Inflammatory macrophage (primary cell): Measurements from ENCODE around the gene SFN.
A peak's percentile ranks its signal among the peaks of the same experiment; 100 is the strongest.
"Not testable (repeated sequence)": the region's sequence is repeated elsewhere in the genome, so short reads cannot be mapped to it uniquely, and the experiment has no call there.

Experiments used
- DNase-seq, 2 donors: peaks; one replicate each; pipeline ENCODE4 v3.0.0-alpha.2; 2020 to 2022

Gene SFN

GRCh38 chr1:26839779-26840178 lies 23.2 kb upstream of the SFN start:
- DNase-seq: no peak

- no peak for DNase-seq
These were observed 18.3 kb upstream of the SFN start for GRCh38 chr1:26844424-26845196.

DNA sequence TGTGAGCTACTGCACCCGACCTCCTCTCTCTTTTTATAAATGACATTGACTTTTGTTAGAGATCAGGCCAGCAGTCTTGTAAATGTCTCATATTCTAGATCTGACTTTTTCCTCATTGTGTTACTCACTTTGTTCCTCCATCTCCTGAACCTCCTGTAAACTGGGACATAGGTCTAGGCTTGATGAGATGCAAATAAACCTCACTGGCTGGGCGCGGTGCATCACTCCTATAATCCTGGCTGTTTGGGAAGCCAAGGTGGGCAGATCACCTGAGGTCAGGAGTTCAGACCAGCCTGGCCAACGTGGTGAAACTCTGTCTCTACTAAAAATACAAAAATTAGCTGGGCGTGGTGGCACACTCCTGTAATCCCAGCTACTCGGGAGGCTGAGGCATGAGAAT lies 15.1 kb upstream of the SFN start:
- not testable (repeated sequence) for DNase-seq

- DNase-seq: no peak
These were observed 14.4 kb upstream of the SFN start for GRCh38 chr1:26848499-26848898.

DNA sequence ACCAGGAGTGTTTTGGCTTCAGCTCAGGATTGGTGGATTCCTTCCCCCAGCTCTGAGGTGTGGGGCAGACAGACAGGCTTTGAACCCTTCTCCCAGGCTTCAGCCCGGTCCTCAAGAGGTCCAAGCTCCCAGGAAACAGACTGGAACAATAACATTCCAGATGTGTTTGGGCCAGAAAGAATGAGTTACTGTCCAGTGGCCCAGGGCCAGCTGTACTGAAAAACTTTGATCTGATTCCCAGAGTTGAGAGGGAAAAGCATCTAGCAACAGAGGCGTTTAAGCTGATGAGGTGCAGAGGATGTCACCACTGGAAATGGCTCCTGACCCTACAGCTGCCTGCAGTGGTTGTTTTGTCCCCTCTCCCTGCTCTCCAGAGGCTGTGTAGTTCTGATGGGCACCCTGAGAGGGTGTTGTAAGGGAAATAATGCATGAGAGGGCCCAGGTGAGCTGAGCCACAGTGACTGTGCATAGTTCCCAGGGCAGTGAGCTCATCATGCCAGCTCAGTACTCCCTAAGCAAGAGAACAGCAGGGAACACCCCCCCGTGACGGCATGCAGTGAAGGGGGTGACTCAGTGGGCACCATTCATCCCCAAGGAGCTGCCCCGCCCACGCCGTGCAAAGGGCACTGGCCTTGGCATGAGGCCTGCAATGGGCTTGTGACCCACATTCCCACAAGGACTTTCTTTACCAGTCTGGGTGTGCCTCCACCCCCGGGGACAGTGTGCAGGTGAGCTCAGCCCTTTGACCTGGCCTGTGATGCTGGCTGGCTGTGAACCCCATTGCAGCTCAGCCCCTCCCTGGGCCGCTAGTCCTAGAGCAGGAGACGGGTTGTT lies 13.8 kb upstream of the SFN start:
- no peak for DNase-seq

- no peak for DNase-seq
These were observed 11.8 kb upstream of the SFN start for GRCh38 chr1:26851106-26851684.

- DNase-seq: no peak
These were observed 10.2 kb upstream of the SFN start for GRCh38 chr1:26852701-26853100.

GRCh38 chr1:26853156-26853555 lies 9.8 kb upstream of the SFN start:
- peak; percentile 74 to 85 for DNase-seq

DNA sequence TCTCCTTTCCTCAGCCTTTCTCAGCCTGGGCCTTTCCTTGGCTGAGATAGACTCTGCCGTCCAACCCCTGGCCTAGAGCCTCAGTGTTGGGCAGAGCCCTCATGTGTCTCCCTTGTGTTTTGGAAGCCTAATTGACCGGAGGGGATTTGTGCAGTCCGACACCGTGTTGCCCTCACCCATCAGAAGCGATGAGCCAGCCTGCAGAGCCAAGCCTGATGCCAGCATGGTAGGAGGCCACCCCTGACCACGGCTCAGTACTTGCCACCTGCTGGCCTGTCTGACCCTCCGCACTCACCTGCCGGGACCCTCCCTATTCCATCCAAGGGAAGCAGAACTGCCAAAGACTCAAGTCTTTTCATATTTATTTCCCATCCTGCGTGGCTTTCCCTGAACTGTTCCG lies 9.3 kb upstream of the SFN start:
- no peak for DNase-seq

- no peak for DNase-seq
These were observed 8.0 kb upstream of the SFN start for GRCh38 chr1:26854906-26855305.

DNA sequence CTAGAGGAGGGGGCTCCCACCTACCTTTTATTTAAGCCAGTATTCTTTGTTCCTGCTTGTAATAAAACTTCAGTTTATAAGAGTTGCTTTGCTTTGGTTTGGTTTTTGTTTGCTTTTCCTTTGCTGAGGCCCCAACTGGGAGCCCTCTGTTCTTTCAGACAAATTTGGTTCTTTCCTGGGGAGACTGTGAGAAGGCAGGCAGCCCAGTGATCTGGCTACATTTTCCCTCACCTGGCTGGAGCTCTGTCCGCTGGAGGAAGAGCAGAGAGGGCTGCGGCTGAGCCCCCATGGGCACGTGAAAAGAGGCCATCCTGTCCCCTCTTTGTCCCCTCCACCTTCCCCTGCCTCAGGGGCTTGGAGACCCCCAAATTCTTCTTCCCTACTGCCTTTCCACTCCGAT lies 7.3 kb upstream of the SFN start:
- no peak for DNase-seq

DNA sequence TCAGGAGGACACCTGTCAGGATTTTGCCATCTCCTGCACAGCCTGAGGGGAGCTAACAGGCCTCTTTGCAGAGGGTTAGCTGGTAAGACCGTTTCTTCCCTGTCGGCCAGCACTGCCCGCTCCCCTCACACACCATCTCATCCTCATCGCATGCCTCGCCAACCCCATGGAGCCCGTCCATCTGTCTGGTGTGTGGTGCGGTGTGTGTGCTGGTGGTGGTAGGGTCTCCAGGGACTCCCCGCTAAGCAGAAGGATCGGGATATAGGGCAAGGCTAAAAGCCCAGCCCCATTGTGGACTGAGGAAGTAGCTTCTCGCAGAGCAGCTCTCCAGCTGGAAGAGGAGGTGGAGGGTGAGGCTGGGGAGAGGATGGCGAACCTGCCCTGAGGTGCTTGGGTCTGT lies 6.8 kb upstream of the SFN start:
- no peak for DNase-seq

- no peak for DNase-seq
These were observed 6.1 kb upstream of the SFN start for GRCh38 chr1:26856604-26857469.

GRCh38 chr1:26857473-26858060 lies 5.4 kb upstream of the SFN start:
- DNase-seq: no peak

- DNase-seq: no peak
These were observed 4.8 kb upstream of the SFN start for GRCh38 chr1:26858160-26858559.

DNA sequence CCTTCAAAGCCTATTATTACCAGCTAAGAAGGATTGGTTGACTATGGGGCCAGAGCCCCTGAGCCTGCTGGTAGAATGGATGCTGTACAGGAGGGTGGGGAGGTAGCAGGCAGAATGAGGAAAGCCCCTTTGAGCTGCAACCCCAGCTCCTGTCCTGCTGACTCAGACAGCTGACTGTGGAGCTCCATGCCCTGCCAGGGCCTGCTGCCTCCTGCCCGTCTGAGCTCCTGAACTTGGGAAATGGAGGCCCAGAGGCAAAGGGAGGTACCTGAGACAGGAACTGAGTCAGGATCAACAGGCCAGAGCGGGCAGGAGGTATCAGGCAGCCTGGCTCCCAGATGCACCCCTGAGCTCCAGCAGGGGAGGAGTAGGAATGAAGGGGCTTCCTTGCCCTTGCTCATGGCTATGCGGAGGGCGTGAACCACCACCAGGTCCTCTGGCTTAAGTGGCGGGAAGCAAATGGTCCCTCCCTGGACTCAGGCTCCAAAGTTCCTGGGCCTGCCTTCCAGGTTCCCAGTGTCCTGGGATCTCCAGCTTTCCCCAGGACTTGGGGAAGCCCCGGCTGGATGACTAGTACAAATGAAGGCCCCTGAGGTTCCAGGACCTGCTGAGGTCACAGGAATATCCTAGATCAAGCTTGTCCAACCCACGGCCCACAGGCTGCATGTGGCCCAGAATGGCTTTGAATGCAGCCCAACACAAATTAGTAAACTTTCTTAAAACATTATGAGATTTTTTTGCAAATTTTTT lies 3.9 kb upstream of the SFN start:
- DNase-seq: no peak

DNA sequence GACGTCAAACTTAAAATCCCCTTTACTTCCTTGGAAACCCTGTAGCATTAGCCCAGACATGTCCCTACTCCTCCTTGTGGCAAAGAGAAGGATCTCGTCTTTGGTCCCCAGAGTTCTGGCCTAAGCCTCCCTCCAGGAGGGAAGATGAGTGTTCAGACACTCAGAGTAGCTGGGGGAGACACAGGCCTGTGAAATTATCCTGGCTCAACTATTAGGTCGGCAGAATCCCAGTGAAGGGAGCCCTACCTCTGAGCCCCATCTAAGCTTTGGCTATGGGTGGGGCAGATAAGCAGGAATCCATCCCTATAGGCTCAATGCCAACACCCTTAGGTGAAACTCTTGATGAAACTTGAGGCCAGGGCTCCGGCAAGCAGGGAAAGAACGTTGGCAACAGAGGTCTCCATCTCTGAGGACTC lies 1.7 kb upstream of the SFN start:
- no peak for DNase-seq

- no peak for DNase-seq
These were observed 1.0 kb upstream of the SFN start for GRCh38 chr1:26861889-26862378.

GRCh38 chr1:26863685-26864077 lies 732 bp downstream of the SFN start:
- DNase-seq: no peak

DNA sequence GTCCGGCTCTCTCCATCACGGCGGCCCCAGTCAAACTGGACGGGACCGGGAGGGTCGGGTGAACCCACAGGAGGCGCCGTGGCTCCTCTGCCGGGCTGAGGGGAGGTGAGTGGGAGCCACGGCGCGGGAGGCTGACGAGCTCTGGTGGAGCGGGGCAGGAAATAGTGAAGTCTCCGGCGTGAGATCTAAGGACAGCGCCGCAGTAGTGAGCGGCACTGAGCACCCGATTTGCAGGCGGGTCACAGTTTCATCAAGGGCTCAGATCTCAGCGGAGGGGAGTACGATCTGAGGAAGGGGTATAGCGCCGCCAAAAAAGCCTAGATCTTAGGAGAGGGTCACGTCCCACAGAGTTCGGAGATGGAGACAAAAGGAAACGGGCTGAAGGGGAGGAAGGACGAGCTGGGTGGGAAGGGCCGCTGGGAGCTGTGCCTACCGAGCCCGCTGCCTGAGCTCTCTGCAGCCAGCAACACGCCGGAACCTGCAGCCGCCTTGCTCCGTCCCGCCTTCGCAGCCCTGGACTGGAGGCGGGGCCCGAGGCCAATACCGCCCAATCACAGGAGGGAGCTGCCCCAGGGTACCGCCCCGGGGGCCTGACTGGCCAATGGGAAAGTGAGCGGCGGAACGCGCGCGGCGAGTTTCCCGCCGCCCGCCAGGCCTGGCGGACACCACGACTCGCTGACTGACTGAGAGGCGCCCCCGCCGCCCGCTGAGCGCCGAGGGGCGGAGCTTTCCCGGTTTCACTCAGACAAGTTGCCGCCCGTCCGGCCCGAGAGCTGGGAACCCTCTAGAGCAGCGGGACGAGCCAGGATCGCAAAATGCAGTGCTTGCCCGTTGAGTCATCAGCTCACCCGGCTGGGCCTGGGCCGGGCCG lies 1.9 kb downstream of the SFN start:
- peak; percentile 97 to 98 for DNase-seq
